ENCODE results near the gene SLC27A3.
A peak's percentile ranks its signal among the peaks of the same experiment; 100 is the strongest.

Gene SLC27A3

GRCh38 chr1:153803470-153804056 lies 28.4 kb downstream of the SLC27A3 start:
- peaks cover 19 to 45% (median 33%) of the 10 kb centered on the region in 11 experiments for H3K36me3 ChIP-seq
- H3K27me3 ChIP-seq, result no peaks in the 10 kb centered on the region
- H3K4me3 ChIP-seq, result peak overlapping the region in 4 of 10 experiments; percentile 2 to 14 (median 4); a peak in 2 of 20 replicates
- no peaks in the 10 kb centered on the region for H3K9me3 ChIP-seq (replicated peaks in 1 of 11)
- peaks cover 46 to 71% (median 54%) of the 10 kb centered on the region in 10 experiments for H3K4me1 ChIP-seq
- peak overlapping the region in 10 of 11 experiments; percentile 3 to 79 (median 62); a peak in 19 of 22 replicates for H3K27ac ChIP-seq
- H3K4me2 ChIP-seq, result peak overlapping the region; percentile 59 to 89 (median 81)
- H3K9ac ChIP-seq, result peak overlapping the region in 8 of 11 experiments; percentile 16 to 61 (median 40); a peak in 18 of 22 replicates
- no peak for TF ChIP-seq Cebpa-rat (IDR thresholded peaks at IDR 0.05)
- H4K20me1 ChIP-seq, result peaks cover 0 to 32% (median 5%) of the 10 kb centered on the region in 11 experiments; a peak in 8 of 22 replicates

- Histone ChIP-seq H3K9me3 (replicated peaks in 1 of 11) (no peaks in the 10 kb centered on the region), H3K4me3 (no peak overlapping the region; a peak in 1 of 20 replicates), H3K36me3 (peaks cover 24 to 51% (median 39%) of the 10 kb centered on the region in 11 experiments), H3K9ac (peak overlapping the region in 8 of 11 experiments; percentile 29 to 61 (median 40); a peak in 9 of 22 replicates), H3K4me2 (peak overlapping the region; percentile 59 to 89 (median 81)), H3K27me3 (no peaks in the 10 kb centered on the region), H3K4me1 (peaks cover 46 to 71% (median 54%) of the 10 kb centered on the region in 10 experiments), H4K20me1 (peaks cover 0 to 38% (median 5%) of the 10 kb centered on the region in 11 experiments; a peak in 8 of 22 replicates), H3K27ac (peak overlapping the region in 8 of 11 experiments; percentile 50 to 79 (median 62); a peak in 15 of 22 replicates)
- TF ChIP-seq Cebpa-rat (IDR thresholded peaks at IDR 0.05), result no peak
Measured at GRCh38 chr1:153804112-153804511, 28.9 kb downstream of the SLC27A3 start.

GRCh38 chr1:153805042-153805745 lies 30.0 kb downstream of the SLC27A3 start:
- no peak for TF ChIP-seq Cebpa-rat (IDR thresholded peaks at IDR 0.05)
- Histone ChIP-seq H3K9ac (peak overlapping the region in 8 of 11 experiments; percentile 18 to 42 (median 27); a peak in 5 of 22 replicates), H3K36me3 (peaks cover 35 to 53% (median 46%) of the 10 kb centered on the region in 11 experiments), H3K4me1 (peaks cover 46 to 73% (median 57%) of the 10 kb centered on the region in 10 experiments), H4K20me1 (peaks cover 0 to 41% (median 5%) of the 10 kb centered on the region in 11 experiments; a peak in 8 of 22 replicates), H3K4me2 (peak overlapping the region; percentile 47 to 89 (median 78)), H3K27me3 (no peaks in the 10 kb centered on the region), H3K4me3 (no peak overlapping the region), H3K9me3 (replicated peaks in 1 of 11) (no peaks in the 10 kb centered on the region), H3K27ac (peak overlapping the region in 9 of 11 experiments; percentile 48 to 74 (median 63); a peak in 17 of 22 replicates)

GRCh38 chr1:153805886-153806719 lies 30.9 kb downstream of the SLC27A3 start:
- Histone ChIP-seq H3K27me3 (no peaks in the 10 kb centered on the region), H3K36me3 (peaks cover 44 to 62% (median 55%) of the 10 kb centered on the region in 11 experiments), H3K9me3 (replicated peaks in 1 of 11) (no peaks in the 10 kb centered on the region), H3K27ac (peak overlapping the region in 8 of 11 experiments; percentile 30 to 52 (median 50); a peak in 12 of 22 replicates), H3K4me2 (peak overlapping the region; percentile 47 to 89 (median 78)), H3K4me3 (no peak overlapping the region), H3K4me1 (peaks cover 46 to 77% (median 63%) of the 10 kb centered on the region in 10 experiments), H3K9ac (peak overlapping the region in 6 of 11 experiments; percentile 0 to 40 (median 22); a peak in 4 of 22 replicates), H4K20me1 (peaks cover 0 to 42% (median 5%) of the 10 kb centered on the region in 11 experiments; a peak in 8 of 22 replicates)
- TF ChIP-seq Cebpa-rat (IDR thresholded peaks at IDR 0.05), result no peak

- Histone ChIP-seq H3K9me3 (replicated peaks in 1 of 11) (no peaks in the 10 kb centered on the region), H3K27me3 (no peaks in the 10 kb centered on the region), H3K4me2 (no peak overlapping the region), H3K27ac (no peak overlapping the region), H3K4me1 (peaks cover under 1 to 22% (median 12%) of the 10 kb centered on the region in 10 experiments; a peak in 15 of 20 replicates), H4K20me1 (peaks cover 0 to 30% (median 1%) of the 10 kb centered on the region in 11 experiments; a peak in 4 of 22 replicates), H3K36me3 (peaks cover 82 to 98% (median 94%) of the 10 kb centered on the region in 11 experiments), H3K9ac (no peak overlapping the region), H3K4me3 (no peak overlapping the region)
- no peak for TF ChIP-seq Cebpa-rat (IDR thresholded peaks at IDR 0.05)
Measured at GRCh38 chr1:153816283-153816889, 41.2 kb downstream of the SLC27A3 start.

GRCh38 chr1:153818876-153819275 lies 43.7 kb downstream of the SLC27A3 start:
- no peaks in the 10 kb centered on the region for H3K9me3 ChIP-seq (replicated peaks in 1 of 11)
- H3K4me1 ChIP-seq, result peaks cover 0 to 27% (median 4%) of the 10 kb centered on the region in 10 experiments; a peak in 11 of 20 replicates
- no peak overlapping the region for H3K4me2 ChIP-seq
- H3K27me3 ChIP-seq, result no peaks in the 10 kb centered on the region
- H4K20me1 ChIP-seq, result peaks cover 0 to 39% (median 3%) of the 10 kb centered on the region in 11 experiments; a peak in 7 of 22 replicates
- no peak overlapping the region for H3K4me3 ChIP-seq
- H3K36me3 ChIP-seq, result peaks cover 58 to 91% (median 78%) of the 10 kb centered on the region in 11 experiments
- H3K9ac ChIP-seq, result no peak overlapping the region
- TF ChIP-seq Cebpa-rat (IDR thresholded peaks at IDR 0.05), result no peak
- no peak overlapping the region for H3K27ac ChIP-seq

- no peak overlapping the region for H3K9ac ChIP-seq
- no peak overlapping the region for H3K27ac ChIP-seq
- peaks cover 22 to 45% (median 34%) of the 10 kb centered on the region in 10 experiments for H3K4me1 ChIP-seq
- no peaks in the 10 kb centered on the region for H3K9me3 ChIP-seq (replicated peaks in 1 of 11)
- no peak for TF ChIP-seq Cebpa-rat (IDR thresholded peaks at IDR 0.05)
- peaks cover 43 to 89% (median 68%) of the 10 kb centered on the region in 11 experiments for H3K36me3 ChIP-seq
- H4K20me1 ChIP-seq, result peaks cover 0 to 75% (median 20%) of the 10 kb centered on the region in 11 experiments; a peak in 14 of 22 replicates
- no peak overlapping the region for H3K4me2 ChIP-seq
- no peaks in the 10 kb centered on the region for H3K27me3 ChIP-seq
- H3K4me3 ChIP-seq, result no peak overlapping the region
Measured at GRCh38 chr1:153827168-153827964, 52.2 kb downstream of the SLC27A3 start.

Measured in BLaER1 treated with 17β-estradiol and CSF1 and Interleukin-3, amounts not matched to agents 10 nM and 100 nM (cell line).